Measurements from ENCODE around the gene PLEKHA7.

The PLEKHA7 gene

GRCh38 chr11:16792426-16792825, 221.8 kb downstream of the PLEKHA7 start:
- H3K4me3 ChIP-seq (ENCODE audit: low read depth, low read length) = no peak overlapping the region
- peak; percentile 19 for DNase-seq (ENCODE audit: low read depth)
- TF ChIP-seq MAX (IDR thresholded peaks at IDR 0.05; ENCODE audit: low read depth, low read length) = no peak
- TF ChIP-seq MYC (IDR thresholded peaks at IDR 0.05; ENCODE audit: low read depth, low read length) = no peak
- no peak for TF ChIP-seq CTCF (IDR thresholded peaks at IDR 0.05; ENCODE audit: low read depth, low read length)
- no peak for TF ChIP-seq POLR2A (IDR thresholded peaks at IDR 0.05; ENCODE audit: extremely low read depth, insufficient read length)

- TF ChIP-seq MYC (IDR thresholded peaks at IDR 0.05; ENCODE audit: low read depth, low read length) (no peak), MAX (IDR thresholded peaks at IDR 0.05; ENCODE audit: low read depth, low read length) (no peak), POLR2A (IDR thresholded peaks at IDR 0.05; ENCODE audit: extremely low read depth, insufficient read length) (no peak), CTCF (IDR thresholded peaks at IDR 0.05; ENCODE audit: low read depth, low read length) (no peak)
- H3K4me3 ChIP-seq (ENCODE audit: low read depth, low read length) = no peak overlapping the region
- DNase-seq (ENCODE audit: low read depth) = peak; percentile 54
Observed at GRCh38 chr11:16791191-16791961, 222.8 kb downstream of the PLEKHA7 start.

GRCh38 chr11:16790486-16791190, 223.6 kb downstream of the PLEKHA7 start:
- DNase-seq (ENCODE audit: low read depth) = peak; percentile 21
- TF ChIP-seq MYC (IDR thresholded peaks at IDR 0.05; ENCODE audit: low read depth, low read length) (no peak), POLR2A (IDR thresholded peaks at IDR 0.05; ENCODE audit: extremely low read depth, insufficient read length) (no peak), MAX (IDR thresholded peaks at IDR 0.05; ENCODE audit: low read depth, low read length) (no peak), CTCF (IDR thresholded peaks at IDR 0.05; ENCODE audit: low read depth, low read length) (no peak)
- no peak overlapping the region for H3K4me3 ChIP-seq (ENCODE audit: low read depth, low read length)

- no peak for DNase-seq (ENCODE audit: low read depth)
- TF ChIP-seq CTCF (IDR thresholded peaks at IDR 0.05; ENCODE audit: low read depth, low read length) = no peak
- no peak for TF ChIP-seq POLR2A (IDR thresholded peaks at IDR 0.05; ENCODE audit: extremely low read depth, insufficient read length)
- TF ChIP-seq MAX (IDR thresholded peaks at IDR 0.05; ENCODE audit: low read depth, low read length) = no peak
- no peak for TF ChIP-seq MYC (IDR thresholded peaks at IDR 0.05; ENCODE audit: low read depth, low read length)
- no peak overlapping the region for H3K4me3 ChIP-seq (ENCODE audit: low read depth, low read length)
Observed at GRCh38 chr11:16789560-16790485, 224.4 kb downstream of the PLEKHA7 start.

- DNase-seq (ENCODE audit: low read depth) = no peak
- no peak for TF ChIP-seq POLR2A (IDR thresholded peaks at IDR 0.05; ENCODE audit: extremely low read depth, insufficient read length)
- no peak for TF ChIP-seq MAX (IDR thresholded peaks at IDR 0.05; ENCODE audit: low read depth, low read length)
- TF ChIP-seq MYC (IDR thresholded peaks at IDR 0.05; ENCODE audit: low read depth, low read length) = no peak
Observed at GRCh38 chr11:16789063-16789420, 225.2 kb downstream of the PLEKHA7 start.

More at GRCh38 chr11:16789063-16789420, 225.2 kb downstream of the PLEKHA7 start:
- no peak overlapping the region for H3K4me3 ChIP-seq (ENCODE audit: low read depth, low read length)
